Measurements from ENCODE around the gene VPS26A. TPM values are rescaled to one million over a fixed set of nuclear protein-coding genes. Genes with fewer than 3 reads are reported as not detected.
A peak's percentile ranks its signal among the peaks of the same experiment; 100 is the strongest.

VPS26A gene
- total and polyA plus RNA-seq, 4 donors, result 24.9 to 62.5 (median 37.6) TPM

- DNase-seq, result peak; percentile 93 to 98 (median 98)
- Histone ChIP-seq H3K36me3 (ENCODE audit: control insufficient read depth in 4 of 4, insufficient read depth in 4 of 4, low read length in 4 of 4) (peaks cover 0 to 7% (median 2%) of the 10 kb centered on the region in 4 donors), H3K4me3 (peak within 1 kb of the TSS; percentile 99), H3K27ac (ENCODE audit: low read depth in 1 of 2, low read length in 1 of 2) (peak within 1 kb of the TSS; percentile 90 to 95), H3K27me3 (ENCODE audit: control insufficient read depth in 3 of 3, insufficient read depth in 3 of 3, low read length in 2 of 3) (no peaks in the 10 kb centered on the region), H3K9ac (ENCODE audit: insufficient read depth in 1 of 2, low read length in 2 of 2) (peak within 1 kb of the TSS; percentile 99), H3K9me3 (ENCODE audit: control insufficient read depth in 4 of 4, insufficient read depth in 3 of 4, low read length in 3 of 4) (no peaks in the 10 kb centered on the region), H3K4me1 (ENCODE audit: control insufficient read depth in 5 of 5, insufficient read depth in 5 of 5, low read length in 5 of 5) (peaks cover 5 to 15% (median 7%) of the 10 kb centered on the region in 5 donors)
- no peak for TF ChIP-seq CTCF (IDR thresholded peaks at IDR 0.05; ENCODE audit: control extremely low read depth, extremely low read depth)
- peak; percentile 98 for ATAC-seq (ENCODE audit: insufficient read depth, low FRiP score)
- WGBS, 2 donors, result 0 to 1% methylated on average over 44 of the region's 44 CpGs
Observed at GRCh38 chr10:69179743-69180524, 56.0 kb downstream of the VPS26A start, which contains the start of gene SUPV3L1. Gene SUPV3L1 (plus strand): TSS chr10:69180234. CDS start chr10:69180292, 58 bp downstream.

GRCh38 chr10:69180525-69181204, 56.7 kb downstream of the VPS26A start:
- no peaks in the 10 kb centered on the region for H3K27me3 ChIP-seq (ENCODE audit: control insufficient read depth in 3 of 3, insufficient read depth in 3 of 3, low read length in 2 of 3)
- peak overlapping the region; percentile 99 for H3K9ac ChIP-seq (ENCODE audit: insufficient read depth in 1 of 2, low read length in 2 of 2)
- ATAC-seq (ENCODE audit: insufficient read depth, low FRiP score) (peak; percentile 22), DNase-seq (no peak)
- TF ChIP-seq CTCF (IDR thresholded peaks at IDR 0.05; ENCODE audit: control extremely low read depth, extremely low read depth), result no peak
- H3K36me3 ChIP-seq (ENCODE audit: control insufficient read depth in 4 of 4, insufficient read depth in 4 of 4, low read length in 4 of 4), result peaks cover 0 to 7% (median 2%) of the 10 kb centered on the region in 4 donors
- peak overlapping the region; percentile 99 for H3K4me3 ChIP-seq
- H3K9me3 ChIP-seq (ENCODE audit: control insufficient read depth in 4 of 4, insufficient read depth in 3 of 4, low read length in 3 of 4), result no peaks in the 10 kb centered on the region
- WGBS, 2 donors, result 3 to 5% methylated on average over 29 of the region's 29 CpGs
- peak overlapping the region; percentile 90 to 95 for H3K27ac ChIP-seq (ENCODE audit: low read depth in 1 of 2, low read length in 1 of 2)
- peaks cover 5 to 15% (median 7%) of the 10 kb centered on the region in 5 donors for H3K4me1 ChIP-seq (ENCODE audit: control insufficient read depth in 5 of 5, insufficient read depth in 5 of 5, low read length in 5 of 5)

GRCh38 chr10:69181433-69181832, 57.5 kb downstream of the VPS26A start:
- H3K4me3 ChIP-seq, result peak overlapping the region; percentile 30
- peak overlapping the region in 1 of 2 donors; percentile 99 for H3K9ac ChIP-seq (ENCODE audit: insufficient read depth in 1 of 2, low read length in 2 of 2)
- DNase-seq (no peak), ATAC-seq (ENCODE audit: insufficient read depth, low FRiP score) (no peak)
- H3K36me3 ChIP-seq (ENCODE audit: control insufficient read depth in 4 of 4, insufficient read depth in 4 of 4, low read length in 4 of 4), result peaks cover under 1 to 10% (median 3%) of the 10 kb centered on the region in 4 donors
- no peak overlapping the region for H3K27ac ChIP-seq (ENCODE audit: low read depth in 1 of 2, low read length in 1 of 2)
- H3K4me1 ChIP-seq (ENCODE audit: control insufficient read depth in 5 of 5, insufficient read depth in 5 of 5, low read length in 5 of 5), result peaks cover 5 to 15% (median 7%) of the 10 kb centered on the region in 5 donors
- no peaks in the 10 kb centered on the region for H3K9me3 ChIP-seq (ENCODE audit: control insufficient read depth in 4 of 4, insufficient read depth in 3 of 4, low read length in 3 of 4)
- 72 to 90% methylated on average over 1 of the region's 1 CpG for WGBS, 2 donors
- no peaks in the 10 kb centered on the region for H3K27me3 ChIP-seq (ENCODE audit: control insufficient read depth in 3 of 3, insufficient read depth in 3 of 3, low read length in 2 of 3)
- TF ChIP-seq CTCF (IDR thresholded peaks at IDR 0.05; ENCODE audit: control extremely low read depth, extremely low read depth), result no peak
